HepG2 (cell line): ENCODE results near the gene NFASC. TPM values are rescaled to one million over a fixed set of nuclear protein-coding genes. Genes with fewer than 3 reads are reported as not detected.

Experiments
- ATAC-seq: fragments of 200-7000 bp; cut with Tn5 transposase; 3 replicates; pipeline ENCODE4 v1.9.1; 2020; ENCODE audit warnings: mild to moderate bottlenecking, moderate library complexity
- BruUV-seq: library from RNA; stranded (reverse); fragments of 400-500 nt; replicated peaks from 2 replicates; lab custom pipeline; 2021; lab: Mats Ljungman, UMichigan
- CTCF ChIA-PET: fragments of 300-600 bp; formaldehyde crosslinking; extraction: SDS; loops from one replicate; lab custom pipeline; 2021; ENCODE audit warnings: low total read pairs, inconsistent platforms, low intra/inter-chr PET ratio; lab: Yijun Ruan, JAX
- POLR2A ChIA-PET: fragments of 350-600 bp; sonication (Branson Sonifier 250); formaldehyde crosslinking; loops from one replicate; lab custom pipeline; 2020; ENCODE audit warnings: antibody characterized with exemption, inconsistent platforms; lab: Yijun Ruan, JAX
- DNase-seq: peaks from one replicate; pipeline ENCODE4 v3.0.0-alpha.2; 2015; ENCODE audit warnings: low spot score
- FAIRE-seq: peaks from 3 replicates; lab custom pipeline; 2011; peaks lifted over from hg19 to GRCh38; lab: Jason Lieb, UNC
- H2AFZ ChIP-seq: one replicate; pipeline ENCODE4 v1.6.1; 2011; ENCODE audit warnings: low read length, inconsistent platforms
- H3K27ac ChIP-seq: fragments of 300-600 bp; 3 replicates; pipeline ENCODE4 v1.8.0; 2011; ENCODE audit warnings: mixed run types, mild to moderate bottlenecking, mixed read lengths, low read length, inconsistent platforms; ENCODE audit not compliant: insufficient read depth; ENCODE audit errors: extremely low read length
- H3K27me3 ChIP-seq, 2 experiments: fragments of 200-600 bp in 1 of 2; 2 replicates in 1 of 2; 3 replicates in 1 of 2; pipeline versions ENCODE4 v1.6.0 to v1.8.0; 2011; ENCODE audit warnings: low read length in 2 of 2, mild to moderate bottlenecking in 2 of 2, moderate library complexity in 2 of 2, inconsistent platforms in 1 of 2; ENCODE audit not compliant: insufficient read depth in 2 of 2, control insufficient read depth in 1 of 2
- H3K36me3 ChIP-seq, 2 experiments: fragments of 200-600 bp in 1 of 2; replicated peaks in 1 of 2; 2 replicates in 1 of 2; 3 replicates in 1 of 2; pipeline versions ENCODE4 v1.5.1 to v1.8.0; 2011; ENCODE audit warnings: low read length in 2 of 2, inconsistent platforms in 1 of 2; ENCODE audit not compliant: insufficient read depth in 2 of 2, control insufficient read depth in 1 of 2
- H3K4me1 ChIP-seq: 2 replicates; pipeline ENCODE4 v1.5.1; 2012; ENCODE audit warnings: low read length, inconsistent platforms; ENCODE audit not compliant: insufficient read depth
- H3K4me2 ChIP-seq: 2 replicates; pipeline ENCODE4 v1.6.0; 2011; ENCODE audit warnings: low read depth, low read length, inconsistent platforms
- H3K4me3 ChIP-seq, 3 experiments: fragments of 200-600 bp in 1 of 3; sonication (generic), shearing (Covaris generic) in 1 of 3; replicated peaks in 1 of 3; 2 replicates each; pipeline ENCODE4 v1.5.1; 2011 to 2016; ENCODE audit warnings: low read length in 3 of 3, inconsistent platforms in 2 of 3, low read depth in 2 of 3, mild to moderate bottlenecking in 2 of 3, control low read depth in 1 of 3, mixed read lengths in 1 of 3; ENCODE audit not compliant: insufficient read depth in 1 of 3
- H3K79me2 ChIP-seq: one replicate; pipeline ENCODE4 v1.6.1; 2011; ENCODE audit warnings: low read length, inconsistent platforms; ENCODE audit not compliant: insufficient read depth
- H3K9ac ChIP-seq: 2 replicates; pipeline ENCODE4 v1.6.0; 2011; ENCODE audit warnings: mild to moderate bottlenecking, low read depth, low read length, inconsistent platforms; ENCODE audit not compliant: insufficient read depth
- H3K9me3 ChIP-seq: 2 replicates; pipeline ENCODE4 v1.5.1; 2012; ENCODE audit warnings: mild to moderate bottlenecking, low read length
- H4K20me1 ChIP-seq: 2 replicates; pipeline ENCODE4 v1.6.0; 2011; ENCODE audit warnings: inconsistent platforms, mild to moderate bottlenecking, low read length, moderate library complexity; ENCODE audit not compliant: insufficient read depth
- CHD2 ChIP-seq: IDR thresholded peaks from 2 replicates; pipeline ENCODE4 v1.6.1; 2011; ENCODE audit warnings: low read depth, low read length, improper control_type of control experiment
- HNRNPUL1 ChIP-seq: fragments of 200-400 bp; formaldehyde crosslinking; IDR thresholded peaks from 2 replicates; pipeline ENCODE4 v1.6.1; 2017; ENCODE audit warnings: low read depth, mild to moderate bottlenecking, low read length, moderate library complexity
- KLF6 ChIP-seq: IDR thresholded peaks from 2 replicates; pipeline ENCODE4 v1.8.0; 2016; ENCODE audit warnings: missing biosample characterization, missing genetic modification reagents
- NCOR1 ChIP-seq: fragments of 200-600 bp; sonication (generic); IDR thresholded peaks from 2 replicates; pipeline ENCODE4 v1.7.0; 2017; ENCODE audit warnings: antibody characterized with exemption, low read length, borderline replicate concordance
- SP5 ChIP-seq: IDR thresholded peaks from 2 replicates; pipeline ENCODE4 v1.6.1; 2016; ENCODE audit warnings: low read depth, borderline replicate concordance
- STAT5B ChIP-seq: sonication (generic); formaldehyde crosslinking; IDR thresholded peaks from 2 replicates; pipeline ENCODE4 v1.4.0; 2020; ENCODE audit warnings: missing genetic modification reagents
- ZC3H13 ChIP-seq: sonication (generic); formaldehyde crosslinking; IDR thresholded peaks from 2 replicates; pipeline ENCODE4 v1.8.1; 2023; ENCODE audit warnings: mild to moderate bottlenecking, missing genetic modification reagents, moderate library complexity
- ZKSCAN5 ChIP-seq: sonication (generic); formaldehyde crosslinking; IDR thresholded peaks from 2 replicates; pipeline ENCODE4 v1.5.1; 2020; ENCODE audit warnings: mild to moderate bottlenecking, missing genetic modification reagents
- ZNF367 ChIP-seq: sonication (generic); formaldehyde crosslinking; IDR thresholded peaks from 2 replicates; pipeline ENCODE4 v1.4.0; 2020; ENCODE audit warnings: missing genetic modification reagents, borderline replicate concordance
- ZNF597 ChIP-seq: sonication (generic); formaldehyde crosslinking; IDR thresholded peaks from 2 replicates; pipeline ENCODE4 v1.5.0; 2020; ENCODE audit warnings: missing genetic modification reagents
- ZNF607 ChIP-seq: sonication (generic); formaldehyde crosslinking; IDR thresholded peaks from 2 replicates; pipeline ENCODE4 v1.5.1; 2020; ENCODE audit warnings: missing genetic modification reagents, mild to moderate bottlenecking, borderline replicate concordance
- ZSCAN21 ChIP-seq: sonication (generic); formaldehyde crosslinking; IDR thresholded peaks from 2 replicates; pipeline ENCODE4 v1.8.0; 2022; ENCODE audit warnings: mild to moderate bottlenecking, missing genetic modification reagents, moderate library complexity, borderline replicate concordance
- WGBS: methylation state at CpG from one replicate; pipeline ENCODE4 v1.1.6; 2017; ENCODE audit warnings: low lambda C conversion rate; 5-methylcytosine and 5-hydroxymethylcytosine counted together
- in situ Hi-C: cut with HindIII; loops from 2 replicates; pipeline ENCODE4 v1.10.0; 2017; ENCODE audit warnings: low pct_unique_long_range_greater_than_20kb; ENCODE audit not compliant: extremely low pct_ligation_motif_present
- intact Hi-C: fragments of 100-400 bp; cut with micrococcal nuclease; formaldehyde crosslinking; loops from one replicate; pipeline ENCODE4 v1.10.0; 2022; ENCODE audit not compliant: unreplicated experiment
- polyA plus RNA-seq, 8 experiments: library from polyadenylated mRNA; depleted of rRNA in 3 of 8; stranded (reverse) in 7 of 8; unstranded in 1 of 8; fragments of >200 nt; fragmentation: Illumina TruSeq in 4 of 8; extraction: Trizol in 4 of 8; gene quantifications; 2 replicates each; pipeline versions ENCODE4 v1.2.1 to v1.2.3, GENCODE V29; 2011 to 2016; ENCODE audit warnings: low read depth in 4 of 8, missing spikeins in 1 of 8, mixed read lengths in 1 of 8; ENCODE audit not compliant: insufficient read depth in 1 of 8
- total RNA-seq, 5 experiments: library from RNA; depleted of rRNA; stranded (reverse); fragments of >200 nt; fragmentation: Illumina TruSeq; extraction: Trizol; gene quantifications; 2 replicates each; pipeline ENCODE4 v1.2.3, GENCODE V29; 2016; ENCODE audit warnings: low read depth in 1 of 5
- TF ChIP-seq, protein P1 (sequence below): sonication (generic); formaldehyde crosslinking; IDR thresholded peaks from 2 replicates; pipeline ENCODE4 v1.9.0; 2021; ENCODE audit warnings: missing genetic modification reagents, borderline replicate concordance
- TF ChIP-seq, protein P2 (sequence below): sonication (generic); formaldehyde crosslinking; IDR thresholded peaks from 2 replicates; pipeline ENCODE4 v1.5.0; 2020; ENCODE audit warnings: missing genetic modification reagents, mild to moderate bottlenecking, borderline replicate concordance

Gene NFASC
- total and polyA plus RNA-seq, 2 of the 13 experiments (the other 11 are each of a cell fraction or from before 2014, with no cell fraction given): not detected

- Histone ChIP-seq H3K4me1 (no peaks in the 10 kb centered on the region), H2AFZ (no peak overlapping the region), H3K27me3 (peaks cover 0 to 25% of the 10 kb centered on the region in 2 experiments; a peak in 3 of 5 replicates), H3K4me3 (no peak overlapping the region), H3K4me2 (no peak overlapping the region), H3K27ac (no peak overlapping the region), H3K9me3 (no peaks in the 10 kb centered on the region), H3K9ac (no peak overlapping the region), H4K20me1 (no peaks in the 10 kb centered on the region), H3K79me2 (no peaks in the 10 kb centered on the region), H3K36me3 (no peaks in the 10 kb centered on the region)
- ChIA-PET POLR2A (no interaction called here), CTCF (no interaction called here)
- no peak for FAIRE-seq
- no peak for DNase-seq
- BruUV-seq: no TSS peak
- no peak for TF ChIP-seq ZNF597 (CRISPR knock-in tag)
- no peak for ATAC-seq
- WGBS: 0% methylated on average over 2 of the region's 2 CpGs
- in situ Hi-C loops: no loop called here
- intact Hi-C loops: no loop called here
These were observed 200.4 kb downstream of the NFASC start for GRCh38 chr1:205071028-205071409.

GRCh38 chr1:205071801-205072200, 201.1 kb downstream of the NFASC start:
- CTCF ChIA-PET: no interaction called here
- no peak for DNase-seq

More at GRCh38 chr1:205071801-205072200, 201.1 kb downstream of the NFASC start:
- 18% methylated on average over 2 of the region's 12 CpGs for WGBS
- Histone ChIP-seq H4K20me1 (no peaks in the 10 kb centered on the region), H3K9ac (no peak overlapping the region), H2AFZ (no peak overlapping the region), H3K4me3 (no peak overlapping the region), H3K27ac (no peak overlapping the region), H3K27me3 (peaks cover 0 to 25% of the 10 kb centered on the region in 2 experiments; a peak in 3 of 5 replicates), H3K4me2 (no peak overlapping the region), H3K36me3 (no peaks in the 10 kb centered on the region), H3K79me2 (no peaks in the 10 kb centered on the region), H3K9me3 (no peaks in the 10 kb centered on the region), H3K4me1 (no peaks in the 10 kb centered on the region)
- no peak for FAIRE-seq
- POLR2A ChIA-PET: no interaction called here
- no peak for ATAC-seq
- TF ChIP-seq ZKSCAN5 (no peak), KLF6 (CRISPR knock-in tag) (no peak), SP5 (no peak), CHD2 (no peak), ZSCAN21 (CRISPR knock-in tag) (no peak), ZNF607 (CRISPR knock-in tag) (no peak), ZNF367 (CRISPR knock-in tag) (no peak), ZC3H13 (CRISPR knock-in tag) (no peak), HNRNPUL1 (no peak), STAT5B (no peak), NCOR1 (no peak)
- TF ChIP-seq, protein P1, sequence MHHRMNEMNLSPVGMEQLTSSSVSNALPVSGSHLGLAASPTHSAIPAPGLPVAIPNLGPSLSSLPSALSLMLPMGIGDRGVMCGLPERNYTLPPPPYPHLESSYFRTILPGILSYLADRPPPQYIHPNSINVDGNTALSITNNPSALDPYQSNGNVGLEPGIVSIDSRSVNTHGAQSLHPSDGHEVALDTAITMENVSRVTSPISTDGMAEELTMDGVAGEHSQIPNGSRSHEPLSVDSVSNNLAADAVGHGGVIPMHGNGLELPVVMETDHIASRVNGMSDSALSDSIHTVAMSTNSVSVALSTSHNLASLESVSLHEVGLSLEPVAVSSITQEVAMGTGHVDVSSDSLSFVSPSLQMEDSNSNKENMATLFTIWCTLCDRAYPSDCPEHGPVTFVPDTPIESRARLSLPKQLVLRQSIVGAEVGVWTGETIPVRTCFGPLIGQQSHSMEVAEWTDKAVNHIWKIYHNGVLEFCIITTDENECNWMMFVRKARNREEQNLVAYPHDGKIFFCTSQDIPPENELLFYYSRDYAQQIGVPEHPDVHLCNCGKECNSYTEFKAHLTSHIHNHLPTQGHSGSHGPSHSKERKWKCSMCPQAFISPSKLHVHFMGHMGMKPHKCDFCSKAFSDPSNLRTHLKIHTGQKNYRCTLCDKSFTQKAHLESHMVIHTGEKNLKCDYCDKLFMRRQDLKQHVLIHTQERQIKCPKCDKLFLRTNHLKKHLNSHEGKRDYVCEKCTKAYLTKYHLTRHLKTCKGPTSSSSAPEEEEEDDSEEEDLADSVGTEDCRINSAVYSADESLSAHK (CRISPR knock-in tag): no peak
- TF ChIP-seq, protein P2, sequence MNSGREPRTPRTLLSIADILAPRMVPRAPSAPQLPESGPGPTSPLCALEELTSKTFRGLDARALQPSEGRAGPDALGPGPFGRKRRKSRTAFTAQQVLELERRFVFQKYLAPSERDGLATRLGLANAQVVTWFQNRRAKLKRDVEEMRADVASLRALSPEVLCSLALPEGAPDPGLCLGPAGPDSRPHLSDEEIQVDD: no peak
- BruUV-seq: no TSS peak
- in situ Hi-C loops (no loop called here), intact Hi-C loops (no loop called here)
